Transverse colon (tissue), 4 donors: ENCODE data around the gene SLC12A7.

Experiments
- EP300 ChIP-seq: sonication (generic); formaldehyde crosslinking; IDR thresholded peaks from one replicate; pipeline ENCODE4 v1.6.1; 2017; ENCODE audit warnings: antibody characterized with exemption, low read depth
- POLR2AphosphoS5 ChIP-seq, 3 donors: sonication (generic); formaldehyde crosslinking; IDR thresholded peaks; one replicate each; pipeline ENCODE4 v1.6.1; 2016; ENCODE audit warnings: antibody characterized with exemption in 3 of 3
- TF ChIP-seq, protein P1 (sequence below), 5 experiments: fragments of 200-600 bp in 3 of 5; fragments of 450-650 bp in 2 of 5; sonication (generic) in 3 of 5; IDR thresholded peaks; 1 replicate in 2 of 5; 2 replicates in 3 of 5; pipeline ENCODE4 v1.5.1; 2016 to 2017; ENCODE audit warnings: antibody characterized with exemption in 5 of 5, inconsistent platforms in 3 of 5, mild to moderate bottlenecking in 2 of 5, moderate library complexity in 1 of 5

DNA sequence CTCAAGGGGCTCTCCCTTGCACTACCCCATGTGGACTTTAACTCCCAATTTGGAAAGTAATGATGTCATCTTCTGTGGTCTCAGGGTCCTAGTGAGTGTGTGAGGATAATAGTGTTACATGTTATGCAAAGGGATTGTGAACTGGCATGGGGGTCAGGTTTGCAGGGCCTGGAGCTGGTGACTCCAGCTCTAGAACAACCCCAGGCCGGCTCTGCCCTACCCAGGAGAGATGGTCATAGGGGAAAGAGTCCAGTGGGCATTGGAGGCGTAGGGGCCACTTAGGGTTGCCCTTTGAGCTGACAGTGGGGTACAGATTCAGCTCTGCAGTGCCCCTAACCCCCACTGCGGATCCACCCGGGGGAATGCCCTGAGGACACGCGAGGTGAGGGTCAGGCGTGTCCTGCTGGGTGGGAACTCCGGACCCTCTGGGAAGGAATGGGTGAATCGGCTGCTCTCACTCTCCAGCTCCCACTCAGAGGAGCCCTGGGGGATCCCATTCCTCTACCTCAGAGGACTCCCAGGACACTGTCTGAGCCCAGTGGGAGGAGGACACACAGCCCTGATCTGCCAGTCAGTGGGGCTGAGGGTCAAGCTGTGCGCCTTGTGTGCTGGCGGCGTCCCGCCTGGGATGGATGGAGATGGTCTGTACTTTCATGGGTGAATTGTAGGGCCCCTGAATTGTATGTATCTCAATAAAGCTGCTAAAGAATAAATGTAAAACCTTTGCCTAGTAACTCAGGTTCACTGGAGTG, 105.8 kb downstream of the SLC12A7 start:
- TF ChIP-seq, protein P1, sequence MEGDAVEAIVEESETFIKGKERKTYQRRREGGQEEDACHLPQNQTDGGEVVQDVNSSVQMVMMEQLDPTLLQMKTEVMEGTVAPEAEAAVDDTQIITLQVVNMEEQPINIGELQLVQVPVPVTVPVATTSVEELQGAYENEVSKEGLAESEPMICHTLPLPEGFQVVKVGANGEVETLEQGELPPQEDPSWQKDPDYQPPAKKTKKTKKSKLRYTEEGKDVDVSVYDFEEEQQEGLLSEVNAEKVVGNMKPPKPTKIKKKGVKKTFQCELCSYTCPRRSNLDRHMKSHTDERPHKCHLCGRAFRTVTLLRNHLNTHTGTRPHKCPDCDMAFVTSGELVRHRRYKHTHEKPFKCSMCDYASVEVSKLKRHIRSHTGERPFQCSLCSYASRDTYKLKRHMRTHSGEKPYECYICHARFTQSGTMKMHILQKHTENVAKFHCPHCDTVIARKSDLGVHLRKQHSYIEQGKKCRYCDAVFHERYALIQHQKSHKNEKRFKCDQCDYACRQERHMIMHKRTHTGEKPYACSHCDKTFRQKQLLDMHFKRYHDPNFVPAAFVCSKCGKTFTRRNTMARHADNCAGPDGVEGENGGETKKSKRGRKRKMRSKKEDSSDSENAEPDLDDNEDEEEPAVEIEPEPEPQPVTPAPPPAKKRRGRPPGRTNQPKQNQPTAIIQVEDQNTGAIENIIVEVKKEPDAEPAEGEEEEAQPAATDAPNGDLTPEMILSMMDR (IDR thresholded peaks at IDR 0.05): no peak
- no peak for TF ChIP-seq EP300
- TF ChIP-seq POLR2AphosphoS5 (IDR thresholded peaks at IDR 0.05): no peak
